Sigmoid colon (tissue), 4 donors: ENCODE data around the gene INPP5F.

Experiments
- CTCF ChIP-seq, 4 experiments: fragments of 450-650 bp in 3 of 4; fragments of 200-600 bp in 1 of 4; IDR thresholded peaks; one replicate each; pipeline ENCODE4 v1.5.1; 2016 to 2019; ENCODE audit warnings: antibody characterized with exemption in 4 of 4, mild to moderate bottlenecking in 3 of 4, moderate library complexity in 2 of 4
- EP300 ChIP-seq, 4 donors: sonication (generic); formaldehyde crosslinking; IDR thresholded peaks; one replicate each; pipeline ENCODE4 v1.6.1; 2017; ENCODE audit warnings: antibody characterized with exemption in 4 of 4
- POLR2A ChIP-seq, 2 donors: fragments of 450-650 bp; IDR thresholded peaks; one replicate each; pipeline ENCODE4 v1.6.1; 2016; ENCODE audit warnings: antibody characterized with exemption in 2 of 2, mild to moderate bottlenecking in 2 of 2, moderate library complexity in 2 of 2
- POLR2AphosphoS5 ChIP-seq, 4 donors: sonication (generic); formaldehyde crosslinking; IDR thresholded peaks; one replicate each; pipeline ENCODE4 v1.6.1; 2017; ENCODE audit warnings: antibody characterized with exemption in 4 of 4

- TF ChIP-seq POLR2A (IDR thresholded peaks at IDR 0.05) (no peak), CTCF (IDR thresholded peaks at IDR 0.05) (no peak), POLR2AphosphoS5 (IDR thresholded peaks at IDR 0.05) (no peak), EP300 (IDR thresholded peaks at IDR 0.05) (no peak)
These were observed 25.4 kb upstream of the INPP5F start for GRCh38 chr10:119700321-119700954.
